K562 (cell line): ENCODE results near the gene PDE6G. TPM values are rescaled to one million over a fixed set of nuclear protein-coding genes. Genes with fewer than 3 reads are reported as not detected.

Experiments used
- ATAC-seq: fragments of 200-7000 bp; cut with Tn5 transposase; 3 replicates; pipeline ENCODE4 v1.9.1; 2020; ENCODE audit warnings: moderate library complexity
- BruUV-seq: library from RNA; stranded (reverse); fragments of 400-500 nt; replicated peaks from 2 replicates; lab custom pipeline; 2021; lab: Mats Ljungman, UMichigan
- CTCF ChIA-PET: fragments of 300-600 bp; formaldehyde crosslinking; extraction: SDS; loops from one replicate; lab custom pipeline; 2021; ENCODE audit warnings: low intra/inter-chr PET ratio; lab: Yijun Ruan, JAX
- POLR2A ChIA-PET: fragments of 300-600, 350-650 bp; sonication (Branson Sonifier 250); formaldehyde crosslinking; extraction: SDS; loops from one replicate; lab custom pipeline; 2021; ENCODE audit warnings: antibody characterized with exemption, inconsistent platforms; lab: Yijun Ruan, JAX
- DNase-seq, 4 experiments: peaks; one replicate each; pipeline versions ENCODE4 v3.0.0 to v3.0.0-alpha.2; 2011 to 2018; ENCODE audit warnings: low spot score in 3 of 4, mixed read lengths in 3 of 4; ENCODE audit errors: extremely low read depth in 1 of 4
- FAIRE-seq: peaks from 2 replicates; lab custom pipeline; 2011; peaks lifted over from hg19 to GRCh38; lab: Jason Lieb, UNC
- H2AFZ ChIP-seq: 2 replicates; pipeline ENCODE4 v1.6.0; 2011; ENCODE audit warnings: low read depth, low read length, control low read depth, inconsistent platforms
- H3K27ac ChIP-seq: fragments of 200-600 bp; 3 replicates; pipeline ENCODE4 v1.8.0; 2011; ENCODE audit warnings: low read depth, mild to moderate bottlenecking, control low read depth, inconsistent platforms, low read length, moderate library complexity, mixed read lengths; ENCODE audit errors: extremely low read depth
- H3K27me3 ChIP-seq, 2 experiments: fragments of 300-600 bp in 1 of 2; 2 replicates in 1 of 2; 3 replicates in 1 of 2; pipeline versions ENCODE4 v1.6.0 to v1.8.0; 2011; ENCODE audit warnings: inconsistent platforms in 2 of 2, low read length in 2 of 2, mild to moderate bottlenecking in 1 of 2, mixed read lengths in 1 of 2, moderate library complexity in 1 of 2; ENCODE audit not compliant: control insufficient read depth in 2 of 2, insufficient read depth in 2 of 2
- H3K36me3 ChIP-seq: fragments of 300-600 bp; 3 replicates; pipeline ENCODE4 v1.8.0; 2011; ENCODE audit warnings: mild to moderate bottlenecking, low read length, inconsistent platforms; ENCODE audit not compliant: control insufficient read depth, insufficient read depth
- H3K4me1 ChIP-seq, 2 experiments: fragments of 200-600 bp in 1 of 2; replicated peaks in 1 of 2; 2 replicates in 1 of 2; 3 replicates in 1 of 2; pipeline versions ENCODE4 v1.5.1 to v1.8.0; 2011; ENCODE audit warnings: inconsistent platforms in 2 of 2, low read length in 2 of 2, mild to moderate bottlenecking in 1 of 2, mixed read lengths in 1 of 2, moderate library complexity in 1 of 2; ENCODE audit not compliant: control insufficient read depth in 2 of 2, insufficient read depth in 2 of 2
- H3K4me2 ChIP-seq: 2 replicates; pipeline ENCODE4 v1.6.1; 2011; ENCODE audit warnings: low read length, control low read depth, inconsistent platforms, mixed read lengths; ENCODE audit not compliant: insufficient read depth
- H3K4me3 ChIP-seq: fragments of 200-600 bp; sonication (generic), shearing (Covaris generic); 2 replicates; pipeline ENCODE4 v1.5.1; 2016; ENCODE audit warnings: control low read depth, inconsistent platforms
- H3K79me2 ChIP-seq: fragments of 200-600 bp; 3 replicates; pipeline ENCODE4 v1.8.0; 2011; ENCODE audit warnings: low read length, inconsistent platforms; ENCODE audit not compliant: control insufficient read depth, insufficient read depth
- H3K9ac ChIP-seq, 2 experiments: 2 replicates each; pipeline versions ENCODE4 v1.6.0 to v1.6.1; 2011; ENCODE audit warnings: low read depth in 2 of 2, low read length in 2 of 2, control low read depth in 1 of 2, inconsistent platforms in 1 of 2, mild to moderate bottlenecking in 1 of 2, mixed read lengths in 1 of 2; ENCODE audit not compliant: insufficient read depth in 1 of 2
- H3K9me1 ChIP-seq: one replicate; pipeline ENCODE4 v1.6.0; 2011; ENCODE audit warnings: inconsistent platforms, mild to moderate bottlenecking, low read length, moderate library complexity; ENCODE audit not compliant: control insufficient read depth, insufficient read depth
- H3K9me3 ChIP-seq: replicated peaks from 2 replicates; pipeline ENCODE4 v1.5.1; 2011; ENCODE audit warnings: low read depth, low read length, inconsistent platforms; ENCODE audit not compliant: control insufficient read depth, insufficient read depth
- H4K20me1 ChIP-seq: replicated peaks from 2 replicates; pipeline ENCODE4 v1.6.1; 2011; ENCODE audit warnings: low read length, inconsistent platforms, mixed read lengths; ENCODE audit not compliant: control insufficient read depth, insufficient read depth
- BRD9 ChIP-seq: fragments of 450-650 bp; IDR thresholded peaks from 2 replicates; pipeline ENCODE4 v1.6.1; 2018; ENCODE audit warnings: low read depth; ENCODE audit not compliant: partially characterized antibody
- CHD1 ChIP-seq: fragments of 200-600 bp; sonication (generic); IDR thresholded peaks from one replicate; pipeline ENCODE4 v1.6.1; 2012; ENCODE audit warnings: mild to moderate bottlenecking, moderate library complexity, low read length, inconsistent platforms
- FOXJ2 ChIP-seq: fragments of 200-800 bp; sonication (Bioruptor generic); IDR thresholded peaks from 2 replicates; pipeline ENCODE4 v1.6.1; 2016; ENCODE audit warnings: missing genetic modification characterization, missing compliant biosample characterization
- FOXK1 ChIP-seq: sonication (generic); formaldehyde crosslinking; IDR thresholded peaks from 2 replicates; pipeline ENCODE4 v1.8.0; 2022; ENCODE audit warnings: missing genetic modification reagents, mild to moderate bottlenecking, borderline replicate concordance
- FOXM1 ChIP-seq, 2 experiments: fragments of 450-650 bp in 1 of 2; sonication (generic) in 1 of 2; formaldehyde crosslinking in 1 of 2; IDR thresholded peaks; 2 replicates each; pipeline versions ENCODE4 v1.6.1 to v1.9.0; 2017 to 2022; ENCODE audit warnings: low read depth in 2 of 2, mild to moderate bottlenecking in 2 of 2, missing genetic modification reagents in 1 of 2, moderate library complexity in 1 of 2
- GATAD2A ChIP-seq: fragments of 450-650 bp; IDR thresholded peaks from 2 replicates; pipeline ENCODE4 v1.6.1; 2017
- HLTF ChIP-seq: fragments of 450-650 bp; IDR thresholded peaks from 2 replicates; pipeline ENCODE4 v1.6.1; 2016
- ILF3 ChIP-seq: fragments of 450-650 bp; IDR thresholded peaks from 2 replicates; pipeline ENCODE4 v1.6.1; 2018; ENCODE audit warnings: antibody characterized with exemption, mild to moderate bottlenecking, moderate library complexity, borderline replicate concordance
- MAFG ChIP-seq: fragments of 450-650 bp; conservative IDR thresholded peaks from 2 replicates; pipeline ENCODE4 v1.6.1; 2016; ENCODE audit warnings: missing genetic modification characterization, missing compliant biosample characterization
- MNT ChIP-seq, 2 experiments: fragments of 450-650 bp; conservative IDR thresholded peaks; 2 replicates each; pipeline ENCODE4 v1.6.1; 2017; ENCODE audit warnings: mild to moderate bottlenecking in 2 of 2, moderate library complexity in 2 of 2
- NR0B1 ChIP-seq: fragments of 450-650 bp; IDR thresholded peaks from one replicate; pipeline ENCODE4 v1.6.1; 2018; ENCODE audit warnings: mild to moderate bottlenecking, moderate library complexity; ENCODE audit not compliant: partially characterized antibody
- PML ChIP-seq: IDR thresholded peaks from 2 replicates; pipeline ENCODE4 v1.6.1; 2012; ENCODE audit warnings: low read length, inconsistent platforms
- RBBP5 ChIP-seq: fragments of 200-600 bp; sonication (generic); IDR thresholded peaks from 2 replicates; pipeline ENCODE4 v1.6.1; 2012; ENCODE audit warnings: borderline replicate concordance, mild to moderate bottlenecking, low read length, control low read depth, inconsistent platforms; ENCODE audit not compliant: insufficient read depth, poor library complexity, severe bottlenecking
- RBM15 ChIP-seq: fragments of 200-400 bp; formaldehyde crosslinking; IDR thresholded peaks from 2 replicates; pipeline ENCODE4 v1.6.1; 2018; ENCODE audit warnings: mild to moderate bottlenecking, low read length, moderate library complexity; ENCODE audit not compliant: insufficient read depth
- XRCC5 ChIP-seq: fragments of 200-400 bp; formaldehyde crosslinking; IDR thresholded peaks from 2 replicates; pipeline ENCODE4 v1.6.1; 2017; ENCODE audit warnings: low read depth, mild to moderate bottlenecking, low read length
- ZNF507 ChIP-seq: conservative IDR thresholded peaks from 2 replicates; pipeline ENCODE4 v1.6.1; 2017; ENCODE audit warnings: missing genetic modification characterization, missing compliant biosample characterization
- ZNF551 ChIP-seq: fragments of 250-450 bp; sonication (Bioruptor Pico); IDR thresholded peaks from 2 replicates; pipeline ENCODE4 v1.5.0; 2021; ENCODE audit warnings: mild to moderate bottlenecking, moderate library complexity
- WGBS: fragments of 100-300 bp; shearing (Covaris generic); methylation state at CpG from one replicate; pipeline ENCODE4 v1.1.6; 2016; ENCODE audit warnings: low coverage, mixed read lengths; ENCODE audit not compliant: insufficient coverage; ENCODE audit errors: missing lambda C conversion rate; 5-methylcytosine and 5-hydroxymethylcytosine counted together
- in situ Hi-C: fragments of 300-500 bp; cut with MboI; formaldehyde crosslinking; loops from 4 replicates; pipeline ENCODE4 v1.15.0; 2018; ENCODE audit warnings: inconsistent platforms, mixed read lengths
- intact Hi-C: fragments of 100-400 bp; cut with micrococcal nuclease; formaldehyde crosslinking; loops from 2 replicates; pipeline ENCODE4 v1.14.2; 2022
- polyA plus RNA-seq, 8 experiments: library from polyadenylated mRNA; depleted of rRNA in 4 of 8; stranded (reverse) in 5 of 8; unstranded in 3 of 8; fragments of >200 nt; fragmentation: Nextera tagmentation in 2 of 8; fragmentation: Illumina TruSeq in 1 of 8; extraction: Ambion mirVana in 2 of 8; extraction: Trizol in 1 of 8; gene quantifications; 2 replicates each; pipeline versions ENCODE4 v1.2.1 to v1.2.3, GENCODE V29; 2011 to 2014; ENCODE audit warnings: inconsistent platforms in 1 of 8, missing spikeins in 1 of 8
- total RNA-seq, 7 experiments: library from RNA; depleted of rRNA in 6 of 7; stranded (reverse); fragments of >200 nt in 6 of 7; fragmentation: Illumina TruSeq in 2 of 7; extraction: Trizol in 2 of 7; gene quantifications; 2 replicates each; pipeline versions ENCODE4 v1.2.1 to v1.2.3, GENCODE V29; 2011 to 2021; ENCODE audit warnings: low replicate concordance in 1 of 7

Gene PDE6G
- total and polyA plus RNA-seq, 9 of the 15 experiments (the other 6 are each of a cell fraction or from before 2014, with no cell fraction given), result 0.14 to 0.59 TPM; not detected in 7

- TF ChIP-seq NR0B1, result no peak
- TF ChIP-seq PML, result 0 out of 2 replicates have a peak, but pooled peaks have one; percentile 3
Measured at GRCh38 chr17:81683584-81684441, 27.5 kb upstream of the PDE6G start, which contains the start of the genes ARL16 and HGS (continued).

- Histone ChIP-seq H3K4me1 (peaks cover 13 to 58% of the 10 kb centered on the region in 2 experiments), H3K9me3 (no peaks in the 10 kb centered on the region), H3K9ac (peak overlapping the region; percentile 96 to 99), H3K36me3 (peaks cover 46% of the 10 kb centered on the region; the same call in 2 of the 3 replicates), H4K20me1 (peaks cover 12% of the 10 kb centered on the region; the same call in 1 of the 2 replicates), H3K79me2 (peaks cover 55% of the 10 kb centered on the region), H3K4me3 (peak overlapping the region; percentile 96), H2AFZ (peak overlapping the region; percentile 78), H3K4me2 (peak overlapping the region; percentile 90), H3K27me3 (no peaks in the 10 kb centered on the region), H3K9me1 (peaks cover 6% of the 10 kb centered on the region), H3K27ac (peak overlapping the region; percentile 78)
- WGBS, result under 1% methylated on average over 28 of the region's 37 CpGs
- POLR2A ChIA-PET, result interaction anchor here (0.6 to 3.5 kb wide), 23 partner anchors 8 to 243 kb away, joined by 3 to 39 read pairs (median 4); partner anchors contain the start of genes CCDC137, MRPL12 and OXLD1
- BruUV-seq, result no TSS peak
- no peak for DNase-seq
- in situ Hi-C loops (no loop called here), intact Hi-C loops (no loop called here)
- CTCF ChIA-PET, result interaction anchor here (0.6 kb wide), 2 partner anchors 32 to 114 kb away, joined by 3 read pairs; no protein-coding TSS in a partner anchor
- ATAC-seq, result peak; percentile 43
- no peak for FAIRE-seq
- no peak for TF ChIP-seq ILF3
- 0 out of 2 replicates have a peak, but pooled peaks have one; percentile 39 for TF ChIP-seq HLTF
- TF ChIP-seq ZNF507 (tag), result no peak
- no peak for TF ChIP-seq ZNF551 (CRISPR knock-in tag)
- no peak for TF ChIP-seq BRD9
- TF ChIP-seq PML, result 0 out of 2 replicates have a peak, but pooled peaks have one; percentile 12
- no peak for TF ChIP-seq GATAD2A
- TF ChIP-seq FOXM1 (IDR thresholded peaks at IDR 0.05; ENCODE audit: low read depth), result no peak
- TF ChIP-seq FOXM1 (CRISPR knock-in tag; IDR thresholded peaks at IDR 0.05; ENCODE audit: low read depth), result no peak
- no peak for TF ChIP-seq XRCC5
- 0 out of 2 replicates have a peak, but pooled peaks have one; percentile 24 for TF ChIP-seq RBM15
- peak; percentile 43 for TF ChIP-seq RBBP5
- no peak for TF ChIP-seq FOXJ2 (tag)
- no peak for TF ChIP-seq MAFG (tag)
- peak; percentile 87; the same call in 1 of the 2 replicates for TF ChIP-seq FOXK1 (CRISPR knock-in tag)
- no peak for TF ChIP-seq MNT (conservative IDR thresholded peaks at IDR 0.05)
- peak; percentile 33 for TF ChIP-seq CHD1
Measured at GRCh38 chr17:81683208-81683583, 26.9 kb upstream of the PDE6G start.
